Measurements from ENCODE around the gene ZNRF3. TPM values are rescaled to one million over a fixed set of nuclear protein-coding genes. Genes with fewer than 3 reads are reported as not detected.
A peak's percentile ranks its signal among the peaks of the same experiment; 100 is the strongest.

ZNRF3 gene
- polyA plus RNA-seq, 3 donors: 0.13 TPM; not detected in 2

DNA sequence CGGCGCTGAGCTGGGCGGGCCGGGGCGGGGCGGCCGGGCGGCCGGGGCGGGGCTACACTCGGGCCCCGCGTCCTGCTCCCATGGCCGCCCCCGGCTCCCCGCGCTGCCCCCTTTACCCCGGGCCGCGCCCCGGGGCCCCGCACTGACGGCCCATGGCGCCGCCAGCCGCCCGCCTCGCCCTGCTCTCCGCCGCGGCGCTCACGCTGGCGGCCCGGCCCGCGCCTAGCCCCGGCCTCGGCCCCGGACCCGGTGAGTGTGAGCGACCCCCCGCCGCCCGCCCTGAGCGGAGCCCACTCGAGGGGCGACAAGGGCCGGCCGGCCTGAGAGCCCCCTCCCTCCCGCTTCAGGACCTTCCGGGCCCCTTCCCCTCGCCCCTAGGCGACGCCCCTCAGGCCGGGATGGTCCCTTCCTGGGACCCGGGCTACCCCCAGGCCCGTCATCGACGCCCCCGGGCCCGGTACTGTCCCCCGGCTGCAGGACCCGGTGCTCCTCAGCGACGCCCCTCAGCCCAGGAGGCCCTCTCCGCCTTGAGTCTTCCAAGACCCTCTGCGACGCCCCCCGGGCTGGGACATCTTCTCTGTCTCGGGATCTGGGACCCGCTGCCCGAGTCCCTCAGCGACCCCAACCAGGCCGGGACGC, 189.7 kb downstream of the ZNRF3 start, which contains the start of gene KREMEN1:
TSS of gene KREMEN1 (plus strand) at position 57 of the 639 bp plus-strand sequence. CDS start at position 153, 96 bp downstream.
- peak within 1 kb of the TSS; percentile 38 to 78 (median 47) for H3K4me3 ChIP-seq (replicated peaks in 1 of 3; ENCODE audit: low read depth in 2 of 3, low read length in 3 of 3)
- H3K27me3 Mint-ChIP-seq (ENCODE audit: low read depth in 3 of 3): peaks cover 63 to 78% (median 67%) of the 10 kb centered on the region in 3 donors
- peaks cover 28 to 32% of the 10 kb centered on the region in 2 donors for H3K4me1 ChIP-seq (ENCODE audit: control insufficient read depth in 1 of 2, insufficient read depth in 2 of 2, low read length in 2 of 2)
- no peaks in the 10 kb centered on the region for H4K20me1 ChIP-seq (ENCODE audit: insufficient read depth, low read length)
- H3K9me3 ChIP-seq (replicated peaks in 1 of 2; ENCODE audit: control insufficient read depth in 1 of 2, insufficient read depth in 1 of 2, low read length in 2 of 2): peaks cover 0 to 13% of the 10 kb centered on the region in 2 donors
- peaks cover 3 to 8% of the 10 kb centered on the region in 2 donors for H3K36me3 Mint-ChIP-seq
- no peaks in the 10 kb centered on the region for H3K36me3 ChIP-seq (replicated peaks in 1 of 2; ENCODE audit: control insufficient read depth in 1 of 2, insufficient read depth in 2 of 2, low read length in 2 of 2)
- H3K27ac Mint-ChIP-seq: peak within 1 kb of the TSS in 2 of 7 donors; percentile 25 to 54
- DNase-seq: no peak
- H2AFZ ChIP-seq (ENCODE audit: insufficient read depth, low read depth, low read length, poor library complexity, severe bottlenecking): peak within 1 kb of the TSS; percentile 80
- peaks cover 0 to 21% (median 11%) of the 10 kb centered on the region in 7 donors for H3K9me3 Mint-ChIP-seq
- H3K79me2 ChIP-seq (ENCODE audit: insufficient read depth, low read length): no peaks in the 10 kb centered on the region
- TF ChIP-seq, protein P1, sequence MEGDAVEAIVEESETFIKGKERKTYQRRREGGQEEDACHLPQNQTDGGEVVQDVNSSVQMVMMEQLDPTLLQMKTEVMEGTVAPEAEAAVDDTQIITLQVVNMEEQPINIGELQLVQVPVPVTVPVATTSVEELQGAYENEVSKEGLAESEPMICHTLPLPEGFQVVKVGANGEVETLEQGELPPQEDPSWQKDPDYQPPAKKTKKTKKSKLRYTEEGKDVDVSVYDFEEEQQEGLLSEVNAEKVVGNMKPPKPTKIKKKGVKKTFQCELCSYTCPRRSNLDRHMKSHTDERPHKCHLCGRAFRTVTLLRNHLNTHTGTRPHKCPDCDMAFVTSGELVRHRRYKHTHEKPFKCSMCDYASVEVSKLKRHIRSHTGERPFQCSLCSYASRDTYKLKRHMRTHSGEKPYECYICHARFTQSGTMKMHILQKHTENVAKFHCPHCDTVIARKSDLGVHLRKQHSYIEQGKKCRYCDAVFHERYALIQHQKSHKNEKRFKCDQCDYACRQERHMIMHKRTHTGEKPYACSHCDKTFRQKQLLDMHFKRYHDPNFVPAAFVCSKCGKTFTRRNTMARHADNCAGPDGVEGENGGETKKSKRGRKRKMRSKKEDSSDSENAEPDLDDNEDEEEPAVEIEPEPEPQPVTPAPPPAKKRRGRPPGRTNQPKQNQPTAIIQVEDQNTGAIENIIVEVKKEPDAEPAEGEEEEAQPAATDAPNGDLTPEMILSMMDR (IDR thresholded peaks at IDR 0.05): no peak
- peak within 1 kb of the TSS; percentile 79 for H3K4me2 ChIP-seq (replicated peaks; ENCODE audit: extremely low read depth, low read length, poor library complexity, severe bottlenecking)
- peaks cover 60 to 74% of the 10 kb centered on the region in 2 donors for H3K27me3 ChIP-seq (ENCODE audit: control insufficient read depth in 2 of 2, insufficient read depth in 2 of 2, low read length in 2 of 2)
- peaks cover 27% of the 10 kb centered on the region for H3K4me1 Mint-ChIP-seq
- no peak within 1 kb of the TSS for H3K27ac ChIP-seq (ENCODE audit: low read depth in 1 of 2, low read length in 2 of 2)
- H3K4me3 Mint-ChIP-seq: peak within 1 kb of the TSS; percentile 76 to 87
- H3K9ac ChIP-seq (ENCODE audit: insufficient read depth, low read length, poor library complexity, severe bottlenecking): peak within 1 kb of the TSS; percentile 57
- 2% methylated on average over 74 of the region's 76 CpGs for WGBS (ENCODE audit: insufficient coverage)
- intact Hi-C loops (cut with micrococcal nuclease): loop anchor here in 1 of 2 donors (10.0 kb wide), 1 partner anchor 188 kb away; the partner anchor contains the start of gene ZNRF3

DNA sequence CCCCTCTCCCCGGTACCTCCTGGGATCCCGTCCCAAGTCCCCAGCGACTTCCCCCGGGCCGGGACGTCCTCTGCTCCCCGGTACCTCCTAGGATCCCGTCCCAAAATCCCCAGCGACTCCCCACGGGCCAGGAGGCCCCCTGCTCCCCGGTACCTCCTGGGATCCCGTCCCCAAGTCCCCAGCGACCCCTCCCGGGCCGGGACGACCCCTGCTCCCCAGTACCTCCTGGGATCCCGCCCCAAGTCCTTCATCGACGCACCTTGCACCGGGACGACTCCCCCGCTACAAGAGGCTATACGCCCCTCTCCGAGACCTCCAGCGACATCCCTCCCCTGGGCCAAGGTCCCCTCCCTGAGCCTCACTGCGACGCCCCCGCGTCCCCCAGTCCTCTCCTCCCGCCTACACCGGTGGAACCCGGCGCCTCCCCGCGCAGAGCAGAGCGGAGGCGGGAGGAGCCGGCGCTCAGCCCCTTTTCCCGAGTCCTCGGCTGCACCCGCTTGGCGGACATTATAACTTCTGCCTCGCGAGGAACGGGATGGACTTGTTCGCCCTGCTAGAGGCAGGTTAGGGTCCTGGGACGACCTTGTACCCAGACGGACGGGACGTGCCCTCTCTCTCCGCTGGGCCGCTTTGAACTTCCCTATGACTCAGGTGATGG, 190.4 kb downstream of the ZNRF3 start:
- H3K36me3 ChIP-seq (replicated peaks in 1 of 2; ENCODE audit: control insufficient read depth in 1 of 2, insufficient read depth in 2 of 2, low read length in 2 of 2): no peaks in the 10 kb centered on the region
- WGBS (ENCODE audit: insufficient coverage): 2% methylated on average over 46 of the region's 53 CpGs
- H3K4me1 ChIP-seq (ENCODE audit: control insufficient read depth in 1 of 2, insufficient read depth in 2 of 2, low read length in 2 of 2): peaks cover 28 to 32% of the 10 kb centered on the region in 2 donors
- Mint-ChIP-seq H3K27ac (peak overlapping the region in 1 of 7 donors; percentile 30), H3K9me3 (peaks cover 0 to 21% (median 11%) of the 10 kb centered on the region in 7 donors), H3K36me3 (peaks cover 3 to 8% of the 10 kb centered on the region in 2 donors), H3K4me3 (peak overlapping the region; percentile 71 to 87), H3K4me1 (peaks cover 27% of the 10 kb centered on the region), H3K27me3 (ENCODE audit: low read depth in 3 of 3) (peaks cover 59 to 75% (median 63%) of the 10 kb centered on the region in 3 donors)
- TF ChIP-seq, protein P1 (IDR thresholded peaks at IDR 0.05): no peak
- peak overlapping the region; percentile 79 for H3K4me2 ChIP-seq (replicated peaks; ENCODE audit: extremely low read depth, low read length, poor library complexity, severe bottlenecking)
- H3K9ac ChIP-seq (ENCODE audit: insufficient read depth, low read length, poor library complexity, severe bottlenecking): peak overlapping the region; percentile 57
- H2AFZ ChIP-seq (ENCODE audit: insufficient read depth, low read depth, low read length, poor library complexity, severe bottlenecking): peak overlapping the region; percentile 80
- intact Hi-C loops (cut with micrococcal nuclease): loop anchor here in 1 of 2 donors (10.0 kb wide), 1 partner anchor 189 kb away; the partner anchor contains the start of gene ZNRF3
- H3K9me3 ChIP-seq (replicated peaks in 1 of 2; ENCODE audit: control insufficient read depth in 1 of 2, insufficient read depth in 1 of 2, low read length in 2 of 2): peaks cover 0 to 13% of the 10 kb centered on the region in 2 donors
- no peaks in the 10 kb centered on the region for H3K79me2 ChIP-seq (ENCODE audit: insufficient read depth, low read length)
- peak overlapping the region; percentile 31 to 73 (median 44) for H3K4me3 ChIP-seq (replicated peaks in 1 of 3; ENCODE audit: low read depth in 2 of 3, low read length in 3 of 3)
- H3K27me3 ChIP-seq (ENCODE audit: control insufficient read depth in 2 of 2, insufficient read depth in 2 of 2, low read length in 2 of 2): peaks cover 60 to 74% of the 10 kb centered on the region in 2 donors
- no peak overlapping the region for H3K27ac ChIP-seq (ENCODE audit: low read depth in 1 of 2, low read length in 2 of 2)
- peak; percentile 33 to 77 (median 55) for DNase-seq
- H4K20me1 ChIP-seq (ENCODE audit: insufficient read depth, low read length): no peaks in the 10 kb centered on the region
